Endothelial cell of umbilical vein (primary cell): ENCODE results near the gene C2orf76. TPM values are rescaled to one million over a fixed set of nuclear protein-coding genes. Genes with fewer than 3 reads are reported as not detected.

Source experiments
- BruUV-seq: library from RNA; stranded (reverse); fragments of 400-500 nt; replicated peaks from 2 replicates; lab custom pipeline; 2021; lab: Mats Ljungman, UMichigan
- CTCF ChIA-PET: fragments of 300-600, 350-600 bp; sonication (Branson Sonifier 250); formaldehyde crosslinking; loops from one replicate; lab custom pipeline; 2021; ENCODE audit warnings: antibody characterized with exemption, inconsistent platforms; lab: Charles Lee
- POLR2A ChIA-PET: fragments of 300-600, 350-600 bp; sonication (Branson Sonifier 250); formaldehyde crosslinking; loops from one replicate; lab custom pipeline; 2021; ENCODE audit warnings: antibody characterized with exemption, inconsistent platforms; lab: Charles Lee
- DNase-seq: peaks from one replicate; pipeline ENCODE4 v3.0.0-alpha.2; 2011; ENCODE audit warnings: low read depth, low spot score
- FAIRE-seq: peaks from 2 replicates; lab custom pipeline; 2011; peaks lifted over from hg19 to GRCh38; lab: Jason Lieb, UNC
- H2AFZ ChIP-seq: 2 replicates; pipeline ENCODE4 v1.6.0; 2012; ENCODE audit warnings: low read depth, low read length, control low read depth, inconsistent platforms
- H3K27ac ChIP-seq: 2 replicates; pipeline ENCODE4 v1.5.1; 2011; ENCODE audit warnings: low read depth, mild to moderate bottlenecking, control low read depth, low read length, moderate library complexity; ENCODE audit not compliant: insufficient read depth
- H3K27me3 ChIP-seq, 2 experiments: 2 replicates each; pipeline versions ENCODE4 v1.6.0 to v1.6.1; 2011; ENCODE audit warnings: low read length in 2 of 2, mixed read lengths in 1 of 2; ENCODE audit not compliant: control insufficient read depth in 2 of 2, insufficient read depth in 2 of 2
- H3K36me3 ChIP-seq, 2 experiments: 2 replicates in 1 of 2; 3 replicates in 1 of 2; pipeline ENCODE4 v1.5.1; 2011; ENCODE audit warnings: low read length in 2 of 2, mild to moderate bottlenecking in 1 of 2, moderate library complexity in 1 of 2; ENCODE audit not compliant: control insufficient read depth in 2 of 2, insufficient read depth in 2 of 2; ENCODE audit errors: extremely low read depth in 1 of 2
- H3K4me1 ChIP-seq: 3 replicates; pipeline ENCODE4 v1.5.1; 2011; ENCODE audit warnings: mild to moderate bottlenecking, low read length; ENCODE audit not compliant: control insufficient read depth, insufficient read depth; ENCODE audit errors: extremely low read depth
- H3K4me2 ChIP-seq: 2 replicates; pipeline ENCODE4 v1.6.1; 2011; ENCODE audit warnings: low read length, control low read depth, mixed read lengths; ENCODE audit not compliant: insufficient read depth
- H3K4me3 ChIP-seq, 3 experiments: fragments of 200-600 bp in 1 of 3; sonication (generic), shearing (Covaris generic) in 1 of 3; replicated peaks in 1 of 3; 2 replicates each; pipeline ENCODE4 v1.5.1; 2011 to 2016; ENCODE audit warnings: control low read depth in 3 of 3, low read length in 3 of 3, mild to moderate bottlenecking in 2 of 3, inconsistent platforms in 1 of 3, low read depth in 1 of 3, moderate library complexity in 1 of 3; ENCODE audit not compliant: insufficient read depth in 1 of 3
- H3K79me2 ChIP-seq: 2 replicates; pipeline ENCODE4 v1.6.0; 2012; ENCODE audit warnings: low read length, inconsistent platforms; ENCODE audit not compliant: control insufficient read depth, insufficient read depth
- H3K9ac ChIP-seq: replicated peaks from 2 replicates; pipeline ENCODE3; 2011; ENCODE audit warnings: low read length, control low read depth; ENCODE audit not compliant: insufficient read depth; ENCODE audit errors: extremely low read depth
- H3K9me1 ChIP-seq: replicated peaks from 3 replicates; pipeline ENCODE4 v1.6.0; 2011; ENCODE audit warnings: mild to moderate bottlenecking, low read length; ENCODE audit not compliant: control insufficient read depth, insufficient read depth; ENCODE audit errors: extremely low read depth
- H3K9me3 ChIP-seq: replicated peaks from 2 replicates; pipeline ENCODE4 v1.5.1; 2012; ENCODE audit warnings: low read length, inconsistent platforms; ENCODE audit not compliant: control insufficient read depth, insufficient read depth
- H4K20me1 ChIP-seq: replicated peaks from 2 replicates; pipeline ENCODE3; 2011; ENCODE audit warnings: mild to moderate bottlenecking, low read length; ENCODE audit not compliant: control insufficient read depth, insufficient read depth; ENCODE audit errors: extremely low read depth
- CTCF ChIP-seq, 2 donors: IDR thresholded peaks; 1 replicate in 1 of 2; 2 replicates in 1 of 2; pipeline ENCODE4 v1.5.1; 2011; ENCODE audit warnings: low read length in 2 of 2, mild to moderate bottlenecking in 2 of 2, moderate library complexity in 2 of 2, control low read depth in 1 of 2, inconsistent platforms in 1 of 2, low read depth in 1 of 2; ENCODE audit not compliant: insufficient read depth in 1 of 2; ENCODE audit errors: extremely low read depth in 1 of 2
- EZH2 ChIP-seq: IDR thresholded peaks from 2 replicates; pipeline ENCODE4 v1.6.1; 2012; ENCODE audit warnings: borderline replicate concordance, low read depth, mild to moderate bottlenecking, moderate library complexity, low read length, inconsistent platforms; ENCODE audit not compliant: severe bottlenecking
- FOS ChIP-seq: IDR thresholded peaks from 2 replicates; pipeline ENCODE4 v1.6.1; 2011; ENCODE audit warnings: mild to moderate bottlenecking, low read length, moderate library complexity, borderline replicate concordance; ENCODE audit not compliant: insufficient read depth
- GATA2 ChIP-seq: IDR thresholded peaks from 2 replicates; pipeline ENCODE4 v1.7.0; 2011; ENCODE audit warnings: low read depth, mild to moderate bottlenecking, moderate library complexity, mixed read lengths, low read length; ENCODE audit not compliant: insufficient read length, insufficient read depth
- JUN ChIP-seq: IDR thresholded peaks from 2 replicates; pipeline ENCODE4 v1.6.1; 2011; ENCODE audit warnings: borderline replicate concordance, low read depth; ENCODE audit not compliant: insufficient read length, insufficient read depth
- MYC ChIP-seq: IDR thresholded peaks from one replicate; pipeline ENCODE4 v1.6.1; 2011; ENCODE audit warnings: mild to moderate bottlenecking, low read depth, low read length
- POLR2A ChIP-seq: IDR thresholded peaks from 2 replicates; pipeline ENCODE4 v1.6.1; 2012; ENCODE audit warnings: low read depth, mild to moderate bottlenecking, control low read depth, low read length
- POLR2AphosphoS5 ChIP-seq: IDR thresholded peaks from 2 replicates; pipeline ENCODE4 v1.6.1; 2012; ENCODE audit warnings: low read depth, mild to moderate bottlenecking, control low read depth, low read length, moderate library complexity; ENCODE audit not compliant: insufficient read depth
- dilution Hi-C: fragments of 300-500 bp; cut with MboI; formaldehyde crosslinking; loops from one replicate; pipeline ENCODE4 v1.15.0; 2019; ENCODE audit warnings: low sequenced_read_pairs; ENCODE audit not compliant: extremely low pct_ligation_motif_present
- intact Hi-C: fragments of 100-400 bp; cut with micrococcal nuclease; formaldehyde crosslinking; loops from one replicate; pipeline ENCODE4 v1.10.0; 2022
- polyA plus RNA-seq, 4 experiments: library from polyadenylated mRNA; depleted of rRNA in 3 of 4; stranded (reverse) in 3 of 4; unstranded in 1 of 4; fragments of >200 nt; gene quantifications; 2 replicates each; pipeline versions ENCODE4 v1.2.1 to v1.2.3, GENCODE V29; 2011 to 2012; ENCODE audit warnings: missing spikeins in 1 of 4
- total RNA-seq: library from RNA; stranded (reverse); gene quantifications from 2 replicates; pipeline ENCODE4 v1.2.3, GENCODE V29; 2021
- TF ChIP-seq, protein P1 (sequence below): IDR thresholded peaks from 2 replicates; pipeline ENCODE4 v1.6.1; 2011; ENCODE audit not compliant: insufficient read depth, insufficient read length

C2orf76 gene
- total and polyA plus RNA-seq, 2 donors (not counting 3 experiments of a cell fraction or from before 2014, with no cell fraction given) = 7.4 to 12.1 TPM

GRCh38 chr2:119352357-119352756 lies 14.3 kb downstream of the C2orf76 start:
- no peak overlapping the region for H3K9ac ChIP-seq
- H3K27ac ChIP-seq = no peak overlapping the region
- intact Hi-C loops (no loop called here), dilution Hi-C loops (no loop called here)
- H4K20me1 ChIP-seq = no peaks in the 10 kb centered on the region
- no peaks in the 10 kb centered on the region for H3K4me1 ChIP-seq
- FAIRE-seq (no peak), DNase-seq (no peak)
- CTCF ChIA-PET = no interaction called here
- no peaks in the 10 kb centered on the region for H3K36me3 ChIP-seq
- BruUV-seq = no TSS peak
- no peaks in the 10 kb centered on the region for H3K27me3 ChIP-seq
- no peaks in the 10 kb centered on the region for H3K9me3 ChIP-seq
- no peak overlapping the region for H3K4me2 ChIP-seq
- H2AFZ ChIP-seq = no peak overlapping the region
- H3K79me2 ChIP-seq = no peaks in the 10 kb centered on the region
- POLR2A ChIA-PET = no interaction called here
- H3K9me1 ChIP-seq = no peaks in the 10 kb centered on the region
- TF ChIP-seq CTCF (IDR thresholded peaks at IDR 0.05; ENCODE audit: extremely low read depth in 1 of 2, insufficient read depth in 1 of 2, low read depth in 1 of 2, low read length in 2 of 2) (no peak), FOS (no peak), EZH2 (no peak), POLR2A (no peak), JUN (no peak), POLR2AphosphoS5 (no peak), MYC (no peak), GATA2 (no peak)
- TF ChIP-seq, protein P1, sequence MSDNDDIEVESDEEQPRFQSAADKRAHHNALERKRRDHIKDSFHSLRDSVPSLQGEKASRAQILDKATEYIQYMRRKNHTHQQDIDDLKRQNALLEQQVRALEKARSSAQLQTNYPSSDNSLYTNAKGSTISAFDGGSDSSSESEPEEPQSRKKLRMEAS = no peak
- no peak overlapping the region for H3K4me3 ChIP-seq
